BLaER1 treated with 17β-estradiol and CSF1 and Interleukin-3, amounts not matched to agents 10 nM and 100 nM (cell line): ENCODE data around the gene LGI2.
A peak's percentile ranks its signal among the peaks of the same experiment; 100 is the strongest.
"Not testable (repeated sequence)": the region's sequence is repeated elsewhere in the genome, so short reads cannot be mapped to it uniquely, and the experiment has no call there.

ENCODE experiments used
- H3K27ac ChIP-seq, 11 experiments: shearing (Covaris generic); formaldehyde crosslinking; 2 replicates each; pipeline ENCODE4 v1.8.1; 2022
- H3K27me3 ChIP-seq, 11 experiments: shearing (Covaris generic); formaldehyde crosslinking; 2 replicates each; pipeline ENCODE4 v1.8.1; 2022
- H3K36me3 ChIP-seq, 11 experiments: shearing (Covaris generic); formaldehyde crosslinking; 2 replicates each; pipeline ENCODE4 v1.8.1; 2022
- H3K4me1 ChIP-seq, 10 experiments: shearing (Covaris generic); formaldehyde crosslinking; 2 replicates each; pipeline ENCODE4 v1.8.1; 2022
- H3K4me2 ChIP-seq, 11 experiments: shearing (Covaris generic); formaldehyde crosslinking; 2 replicates each; pipeline ENCODE4 v1.8.1; 2022
- H3K4me3 ChIP-seq, 10 experiments: shearing (Covaris generic); formaldehyde crosslinking; 2 replicates each; pipeline ENCODE4 v1.8.1; 2022
- H3K9ac ChIP-seq, 11 experiments: shearing (Covaris generic); formaldehyde crosslinking; 2 replicates each; pipeline ENCODE4 v1.8.1; 2022
- H3K9me3 ChIP-seq, 11 experiments: shearing (Covaris generic); formaldehyde crosslinking; replicated peaks in 1 of 11; 2 replicates each; pipeline ENCODE4 v1.8.1; 2022
- H4K20me1 ChIP-seq, 11 experiments: shearing (Covaris generic); formaldehyde crosslinking; 2 replicates each; pipeline ENCODE4 v1.8.1; 2022
- Cebpa-rat ChIP-seq, 11 experiments: shearing (Covaris generic); IDR thresholded peaks; 2 replicates each; pipeline ENCODE4 v1.8.1; 2022

Gene LGI2

DNA sequence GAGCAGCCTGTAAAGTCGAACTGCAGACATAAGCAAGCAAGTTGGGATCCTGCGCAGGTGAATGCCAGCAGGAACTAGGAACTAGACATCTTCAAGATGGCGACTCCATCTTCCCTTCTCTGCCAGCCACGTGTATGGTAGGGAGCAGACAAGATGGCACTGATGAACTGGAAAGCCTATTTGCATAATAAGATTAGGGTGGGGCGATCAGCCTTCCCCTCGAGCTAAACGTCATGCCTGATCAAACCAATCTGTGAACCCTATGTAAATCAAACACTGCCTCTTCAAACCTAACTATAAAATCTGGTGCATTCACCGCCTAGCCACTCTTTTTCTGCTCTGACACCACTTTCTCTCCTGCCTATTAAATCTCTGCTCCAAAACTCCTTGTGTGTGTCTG lies 28.1 kb upstream of the LGI2 start:
- Histone ChIP-seq H4K20me1 (no peaks in the 10 kb centered on the region), H3K9ac (no peak overlapping the region), H3K36me3 (no peaks in the 10 kb centered on the region), H3K4me1 (peaks cover 0 to 9% (median 0%) of the 10 kb centered on the region in 10 experiments; a peak in 2 of 20 replicates), H3K9me3 (peaks cover 0 to 7% (median 0%) of the 10 kb centered on the region in 11 experiments; a peak in 1 of 22 replicates), H3K4me2 (no peak overlapping the region), H3K27ac (no peak overlapping the region), H3K4me3 (no peak overlapping the region), H3K27me3 (no peaks in the 10 kb centered on the region)
- no peak for TF ChIP-seq Cebpa-rat (IDR thresholded peaks at IDR 0.05)

DNA sequence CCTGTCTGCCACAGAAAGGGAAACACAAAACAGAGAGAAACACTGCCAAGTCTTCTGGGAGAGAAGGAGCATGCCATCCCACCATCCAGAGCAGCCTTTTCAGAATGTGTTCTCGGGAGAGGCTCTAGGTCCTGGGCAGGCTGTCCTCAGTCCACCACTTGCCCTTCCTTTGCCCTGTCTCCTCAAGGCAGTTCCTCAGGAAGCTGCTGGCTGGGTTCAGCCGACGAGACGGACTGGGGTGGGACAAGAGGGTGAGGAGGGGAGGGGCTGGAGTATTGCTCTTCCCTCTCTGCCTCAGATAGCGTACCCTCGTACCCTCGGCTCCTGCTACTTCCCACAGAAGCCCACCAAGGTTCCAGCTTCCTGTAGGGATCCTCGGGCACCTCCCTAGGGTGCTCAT lies 26.6 kb upstream of the LGI2 start:
- no peak for TF ChIP-seq Cebpa-rat (IDR thresholded peaks at IDR 0.05)
- no peaks in the 10 kb centered on the region for H4K20me1 ChIP-seq
- no peak overlapping the region for H3K4me3 ChIP-seq
- no peak overlapping the region for H3K27ac ChIP-seq
- peaks cover 0 to 7% (median 0%) of the 10 kb centered on the region in 11 experiments; a peak in 1 of 22 replicates for H3K9me3 ChIP-seq
- H3K4me1 ChIP-seq = no peaks in the 10 kb centered on the region
- H3K27me3 ChIP-seq = no peaks in the 10 kb centered on the region
- H3K9ac ChIP-seq = no peak overlapping the region
- H3K4me2 ChIP-seq = no peak overlapping the region
- no peaks in the 10 kb centered on the region for H3K36me3 ChIP-seq

GRCh38 chr4:25052037-25052436 lies 21.3 kb upstream of the LGI2 start:
- H3K9me3 ChIP-seq = peaks cover 0 to 12% (median 6%) of the 10 kb centered on the region in 11 experiments; a peak in 6 of 22 replicates

DNA sequence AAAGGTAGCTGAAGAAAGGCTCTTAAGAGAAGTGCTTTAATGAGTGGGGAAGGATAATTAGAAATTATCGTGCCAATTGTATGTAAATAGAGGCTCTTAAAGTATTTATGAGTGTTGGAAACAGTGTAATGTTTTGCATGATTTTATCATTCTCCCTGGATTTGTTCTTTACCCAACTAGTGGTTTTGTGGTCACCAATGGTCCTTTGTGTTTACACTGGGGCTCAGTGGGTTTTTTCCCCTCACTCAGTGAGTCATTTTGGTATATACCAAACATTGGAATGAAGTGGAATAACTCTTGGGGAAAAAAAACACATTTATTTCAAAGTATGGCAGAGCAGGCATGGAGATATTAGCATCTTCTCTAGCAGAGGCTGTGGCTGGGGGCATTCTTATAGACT lies 20.8 kb upstream of the LGI2 start:
- H3K9me3 ChIP-seq = peaks cover 0 to 12% (median 6%) of the 10 kb centered on the region in 11 experiments; a peak in 6 of 22 replicates
- H3K4me2 ChIP-seq = 0 out of 22 replicates have a peak overlapping the region, but pooled peaks of 1 of the 11 experiments have one; percentile 18
- H3K27ac ChIP-seq = no peak overlapping the region
- no peaks in the 10 kb centered on the region for H3K27me3 ChIP-seq
- peaks cover 0 to 5% (median 0%) of the 10 kb centered on the region in 10 experiments; a peak in 1 of 20 replicates for H3K4me1 ChIP-seq
- no peaks in the 10 kb centered on the region for H4K20me1 ChIP-seq
- no peaks in the 10 kb centered on the region for H3K36me3 ChIP-seq
- TF ChIP-seq Cebpa-rat (IDR thresholded peaks at IDR 0.05) = no peak
- H3K9ac ChIP-seq = no peak overlapping the region
- no peak overlapping the region for H3K4me3 ChIP-seq

More at GRCh38 chr4:25052037-25052436, 21.3 kb upstream of the LGI2 start:
- not testable (repeated sequence) for H3K4me2 ChIP-seq, H3K36me3 ChIP-seq, H3K27ac ChIP-seq, H3K27me3 ChIP-seq, H3K4me1 ChIP-seq, H3K4me3 ChIP-seq, H4K20me1 ChIP-seq, H3K9ac ChIP-seq

GRCh38 chr4:25050370-25051078 lies 19.8 kb upstream of the LGI2 start:
- peaks cover 0 to 5% (median 0%) of the 10 kb centered on the region in 10 experiments; a peak in 1 of 20 replicates for H3K4me1 ChIP-seq
- H3K9me3 ChIP-seq = peaks cover 0 to 12% (median 6%) of the 10 kb centered on the region in 11 experiments; a peak in 6 of 22 replicates
- no peaks in the 10 kb centered on the region for H4K20me1 ChIP-seq
- no peaks in the 10 kb centered on the region for H3K27me3 ChIP-seq
- H3K9ac ChIP-seq = no peak overlapping the region
- TF ChIP-seq Cebpa-rat (IDR thresholded peaks at IDR 0.05) = no peak
- no peak overlapping the region for H3K27ac ChIP-seq
- no peak overlapping the region for H3K4me3 ChIP-seq
- H3K4me2 ChIP-seq = no peak overlapping the region
- no peaks in the 10 kb centered on the region for H3K36me3 ChIP-seq

DNA sequence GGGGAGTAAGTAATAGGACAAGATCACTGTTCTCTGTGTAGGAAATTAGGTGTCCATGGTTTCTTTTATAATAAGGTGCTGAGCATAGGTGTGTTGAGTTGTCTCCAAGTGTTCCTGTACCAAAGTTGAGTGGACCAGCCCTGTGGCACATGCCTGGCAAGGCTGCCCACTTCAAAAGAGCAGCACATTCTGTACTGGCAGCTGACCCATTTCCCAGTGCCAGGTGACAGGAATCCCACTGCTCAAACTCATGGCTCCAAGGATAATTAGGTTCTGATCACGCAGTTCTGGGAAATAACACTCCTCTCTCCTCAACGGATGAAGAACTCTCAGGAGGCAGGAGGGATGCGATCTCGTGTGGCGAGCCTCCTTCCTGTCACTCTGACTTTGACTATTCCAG lies 12.8 kb upstream of the LGI2 start:
- no peaks in the 10 kb centered on the region for H4K20me1 ChIP-seq
- no peak overlapping the region for H3K4me3 ChIP-seq
- TF ChIP-seq Cebpa-rat (IDR thresholded peaks at IDR 0.05) = no peak
- H3K9me3 ChIP-seq = no peaks in the 10 kb centered on the region
- H3K36me3 ChIP-seq = no peaks in the 10 kb centered on the region
- no peak overlapping the region for H3K4me2 ChIP-seq
- H3K4me1 ChIP-seq = no peaks in the 10 kb centered on the region
- no peak overlapping the region for H3K9ac ChIP-seq
- no peak overlapping the region for H3K27ac ChIP-seq
- H3K27me3 ChIP-seq = no peaks in the 10 kb centered on the region

DNA sequence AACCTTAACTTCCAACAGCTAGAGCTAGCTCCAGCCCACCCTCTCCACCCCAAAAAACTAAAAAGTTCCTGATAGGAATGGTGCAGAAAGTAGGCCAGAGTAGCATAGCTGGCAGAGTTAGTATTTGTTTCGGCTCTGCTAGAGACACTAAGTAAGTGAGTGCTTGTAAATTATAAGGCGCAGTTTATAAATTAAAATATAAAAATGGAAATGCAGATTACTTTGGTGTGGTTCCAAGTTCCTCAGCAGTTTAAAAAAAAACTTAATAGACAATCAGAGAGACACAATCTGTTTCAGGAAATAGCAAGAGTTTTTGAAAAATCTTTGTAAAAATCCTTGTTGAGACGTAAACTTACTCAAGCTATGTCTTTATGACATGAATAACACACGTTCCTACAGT lies 2.8 kb upstream of the LGI2 start:
- H3K4me2 ChIP-seq = no peak overlapping the region

DNA sequence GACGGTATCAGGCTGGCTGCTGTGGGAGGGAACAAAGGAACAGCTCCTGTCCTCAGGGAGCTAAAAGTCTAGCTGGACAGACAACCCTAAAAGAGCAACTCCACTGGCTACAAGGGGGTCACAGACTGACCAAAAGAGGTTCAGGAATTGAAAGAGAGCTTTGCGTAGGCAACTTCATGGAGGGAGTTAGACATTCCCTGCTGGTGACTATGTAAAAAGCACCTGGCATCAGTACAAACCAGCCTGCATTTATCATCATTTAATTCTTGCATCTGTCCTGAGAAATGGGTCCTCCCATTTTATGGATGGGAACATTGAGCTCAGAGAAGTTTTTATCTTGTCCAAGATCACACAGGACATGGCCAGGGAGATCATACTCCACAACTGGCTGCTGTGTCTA lies 1.4 kb upstream of the LGI2 start:
- no peak overlapping the region for H3K4me3 ChIP-seq
- H3K9me3 ChIP-seq = peaks cover 7 to 17% (median 12%) of the 10 kb centered on the region in 11 experiments; a peak in 21 of 22 replicates
- peaks cover 0 to 5% (median 0%) of the 10 kb centered on the region in 11 experiments; a peak in 1 of 22 replicates for H4K20me1 ChIP-seq
- H3K36me3 ChIP-seq = no peaks in the 10 kb centered on the region
- TF ChIP-seq Cebpa-rat (IDR thresholded peaks at IDR 0.05) = no peak
- no peak overlapping the region for H3K9ac ChIP-seq
- peaks cover 0 to 15% (median 10%) of the 10 kb centered on the region in 10 experiments; a peak in 10 of 20 replicates for H3K4me1 ChIP-seq
- no peak overlapping the region for H3K4me2 ChIP-seq
- H3K27me3 ChIP-seq = peaks cover 36 to 49% (median 44%) of the 10 kb centered on the region in 11 experiments
- H3K27ac ChIP-seq = no peak overlapping the region

More for the DNA sequence above, 2.8 kb upstream of the LGI2 start:
- Histone ChIP-seq H3K9me3 (peaks cover 7 to 17% (median 12%) of the 10 kb centered on the region in 11 experiments; a peak in 21 of 22 replicates), H3K27me3 (peaks cover 35 to 42% (median 39%) of the 10 kb centered on the region in 11 experiments), H3K4me1 (peaks cover 0 to 15% (median 10%) of the 10 kb centered on the region in 10 experiments; a peak in 10 of 20 replicates), H3K9ac (no peak overlapping the region), H4K20me1 (peaks cover 0 to 5% (median 0%) of the 10 kb centered on the region in 11 experiments; a peak in 1 of 22 replicates), H3K27ac (no peak overlapping the region), H3K4me3 (no peak overlapping the region), H3K36me3 (no peaks in the 10 kb centered on the region)
- no peak for TF ChIP-seq Cebpa-rat (IDR thresholded peaks at IDR 0.05)

DNA sequence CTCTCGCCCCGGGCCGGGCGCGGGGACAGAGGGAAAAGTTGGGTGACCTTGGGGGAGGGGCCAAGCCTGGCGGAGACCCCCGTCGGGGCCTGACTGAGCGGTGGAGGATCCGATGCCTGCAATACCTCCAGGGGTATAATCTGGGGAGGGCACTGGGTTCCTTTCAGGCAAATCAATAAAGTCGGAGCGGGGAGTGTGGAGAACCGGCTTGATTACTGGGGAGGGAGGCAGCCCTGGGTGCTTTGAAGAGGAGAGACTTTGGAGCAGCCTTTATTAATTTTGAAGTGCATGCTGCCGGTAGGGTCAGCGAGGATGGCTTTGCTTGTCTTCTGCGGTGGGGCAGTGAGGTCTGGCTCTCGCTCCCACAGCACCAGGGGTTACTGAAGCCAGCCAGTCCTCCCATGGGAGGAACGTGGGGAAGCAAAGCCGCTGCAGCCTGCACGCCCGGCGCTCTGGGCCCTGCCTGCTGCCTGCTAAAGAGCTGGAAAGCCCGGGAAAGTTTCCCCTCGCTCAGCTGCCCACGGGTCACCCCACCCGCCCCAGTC lies 403 bp upstream of the LGI2 start:
- TF ChIP-seq Cebpa-rat (IDR thresholded peaks at IDR 0.05) = no peak
- peaks cover 36 to 49% (median 44%) of the 10 kb centered on the region in 11 experiments for H3K27me3 ChIP-seq
- H3K9me3 ChIP-seq = peaks cover 7 to 17% (median 12%) of the 10 kb centered on the region in 11 experiments; a peak in 21 of 22 replicates
- H3K27ac ChIP-seq = no peak overlapping the region
- peaks cover 0 to 15% (median 10%) of the 10 kb centered on the region in 10 experiments; a peak in 10 of 20 replicates for H3K4me1 ChIP-seq
- peak overlapping the region; percentile 43 to 88 (median 71) for H3K4me2 ChIP-seq
- peak overlapping the region in 1 of 11 experiments; percentile 38; a peak in 1 of 22 replicates for H3K9ac ChIP-seq
- no peaks in the 10 kb centered on the region for H3K36me3 ChIP-seq
- peaks cover 0 to 5% (median 0%) of the 10 kb centered on the region in 11 experiments; a peak in 1 of 22 replicates for H4K20me1 ChIP-seq
- peak overlapping the region; percentile 40 to 66 (median 49); a peak in 19 of 20 replicates for H3K4me3 ChIP-seq
